Activated CD8-positive, alpha-beta memory T cell treated with anti-CD3 and anti-CD28 coated beads, Interleukin-2, amount 10 ng/mL, durations not matched to agents 7 days and 5 days (primary cell): ENCODE measurements around the gene OXT. TPM values are rescaled to one million over a fixed set of nuclear protein-coding genes. Genes with fewer than 3 reads are reported as not detected.

Source experiments
- ATAC-seq: fragments of 150-1000 bp; cut with Tn5 transposase; one replicate; pipeline ENCODE4 v1.10.0; 2021; ENCODE audit warnings: moderate library complexity
- CTCF ChIA-PET: fragments of 350-600 bp; sonication (Branson Sonifier 250); formaldehyde crosslinking; loops from one replicate; lab custom pipeline; 2021; ENCODE audit warnings: antibody characterized with exemption; lab: Charles Lee
- DNase-seq: peaks from one replicate; pipeline ENCODE4 v3.0.0-alpha.2; 2020
- H3K27ac Mint-ChIP-seq: one replicate; pipeline ENCODE4 v1.8.0; 2021; ENCODE audit warnings: mild to moderate bottlenecking, mixed read lengths
- H3K27me3 Mint-ChIP-seq: one replicate; pipeline ENCODE4 v1.8.0; 2021; ENCODE audit warnings: mixed read lengths
- H3K36me3 Mint-ChIP-seq: one replicate; pipeline ENCODE4 v1.8.0; 2021; ENCODE audit warnings: mild to moderate bottlenecking, mixed read lengths
- H3K4me1 Mint-ChIP-seq: one replicate; pipeline ENCODE4 v1.8.0; 2021; ENCODE audit warnings: mixed read lengths
- H3K4me3 Mint-ChIP-seq: one replicate; pipeline ENCODE4 v1.8.0; 2021; ENCODE audit warnings: mild to moderate bottlenecking, moderate library complexity, mixed read lengths
- H3K9me3 Mint-ChIP-seq: one replicate; pipeline ENCODE4 v1.8.0; 2022; ENCODE audit warnings: low read depth, mixed read lengths
- total RNA-seq, 2 experiments: library from RNA; stranded (reverse); gene quantifications; one replicate each; pipeline ENCODE4 v1.2.3, GENCODE V29; 2021

OXT gene
- total RNA-seq, 2 experiments from 2014 or later = not detected

DNA sequence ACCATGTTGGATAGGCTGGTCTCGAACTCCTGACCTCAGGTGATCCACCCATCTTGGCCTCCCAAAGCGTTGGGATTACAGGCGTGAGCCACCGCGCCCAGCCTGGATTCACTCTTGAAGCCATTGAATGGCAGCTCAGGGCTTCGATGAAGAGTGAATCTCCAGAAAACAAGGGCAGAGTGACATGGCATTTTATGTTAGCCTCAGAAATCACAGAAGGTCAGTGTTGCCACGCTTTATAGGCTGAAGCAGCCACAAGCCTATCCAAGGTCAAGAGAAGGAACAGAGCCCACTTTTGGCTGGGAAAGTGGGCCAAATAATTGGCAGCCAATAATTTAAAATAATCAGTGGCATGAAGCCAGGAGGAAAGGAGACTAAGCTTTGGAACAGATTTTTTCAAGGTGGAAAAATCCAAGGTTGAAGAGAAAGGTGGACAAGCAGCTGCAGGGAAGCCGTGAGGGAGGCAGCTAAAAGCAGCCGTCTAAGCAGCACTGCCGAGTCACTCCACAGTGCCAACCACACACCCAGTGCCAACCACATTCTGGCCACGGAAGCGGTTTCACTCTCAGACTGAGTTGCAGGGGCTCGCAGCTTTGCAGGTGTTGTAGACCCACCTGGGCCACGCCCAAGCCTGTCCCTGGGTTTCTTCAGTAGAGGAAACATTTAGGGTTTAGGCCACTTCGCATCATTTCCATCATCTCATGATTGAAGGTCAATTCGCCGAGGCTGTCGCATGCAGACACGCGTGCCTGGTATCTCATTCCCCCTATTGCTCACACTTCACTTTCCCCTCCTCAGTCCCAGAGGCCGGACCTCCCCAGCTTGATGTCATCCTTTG lies 30.5 kb downstream of the OXT start:
- CTCF ChIA-PET = interaction anchor here (0.9 to 1.8 kb wide), 7 partner anchors 9 to 48 kb away, joined by 3 to 7 read pairs (median 3); no protein-coding TSS in a partner anchor
- peaks cover 24% of the 10 kb centered on the region for H3K27me3 Mint-ChIP-seq
- no peaks in the 10 kb centered on the region for H3K9me3 Mint-ChIP-seq
- DNase-seq = peak; percentile 88
- H3K27ac Mint-ChIP-seq = peak overlapping the region; percentile 40
- peaks cover 17% of the 10 kb centered on the region for H3K4me1 Mint-ChIP-seq
- peak; percentile 76 for ATAC-seq
- H3K36me3 Mint-ChIP-seq = no peaks in the 10 kb centered on the region
- no peak overlapping the region for H3K4me3 Mint-ChIP-seq

GRCh38 chr20:3102575-3103368 lies 31.4 kb downstream of the OXT start:
- H3K4me3 Mint-ChIP-seq = no peak overlapping the region
- peak; percentile 47 for ATAC-seq
- no peak overlapping the region for H3K27ac Mint-ChIP-seq
- CTCF ChIA-PET = interaction anchor here (0.9 to 1.8 kb wide), 6 partner anchors 10 to 49 kb away, joined by 3 to 7 read pairs (median 3); no protein-coding TSS in a partner anchor
- no peak for DNase-seq
- peaks cover 24% of the 10 kb centered on the region for H3K27me3 Mint-ChIP-seq
- H3K36me3 Mint-ChIP-seq = no peaks in the 10 kb centered on the region
- H3K4me1 Mint-ChIP-seq = peaks cover 17% of the 10 kb centered on the region
- no peaks in the 10 kb centered on the region for H3K9me3 Mint-ChIP-seq

DNA sequence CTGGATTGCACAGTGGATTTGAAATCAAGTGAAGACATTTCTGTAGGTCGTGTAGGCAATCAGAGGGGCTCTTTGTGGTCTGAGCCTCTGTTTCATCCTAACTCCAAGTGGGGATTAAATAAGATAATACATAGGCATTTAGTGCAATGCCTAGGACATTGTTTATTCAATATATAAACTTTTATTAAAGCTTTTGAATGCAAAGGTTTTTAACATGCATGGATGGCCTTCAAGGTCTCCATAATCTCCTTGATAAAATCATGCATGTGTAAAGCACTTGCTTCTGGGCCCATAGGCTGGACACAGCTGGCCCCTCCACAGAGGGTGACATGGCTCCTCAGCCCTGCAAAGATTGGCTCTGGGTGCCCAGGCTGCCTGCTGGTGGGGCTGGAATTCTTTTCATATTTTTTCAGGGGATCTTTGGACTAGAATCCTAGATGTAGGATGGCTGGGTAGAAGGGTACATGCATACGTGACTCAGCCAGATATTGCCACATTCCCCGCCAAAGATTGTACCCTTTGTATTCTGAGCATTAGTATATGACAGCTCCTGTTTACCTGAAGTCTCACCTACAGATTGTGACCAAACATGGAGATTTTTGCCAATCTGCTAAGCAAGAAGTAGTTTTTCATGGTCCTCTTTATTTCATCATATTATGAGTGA lies 32.1 kb downstream of the OXT start:
- no peak overlapping the region for H3K4me3 Mint-ChIP-seq
- H3K27ac Mint-ChIP-seq = no peak overlapping the region
- no peaks in the 10 kb centered on the region for H3K9me3 Mint-ChIP-seq
- peaks cover 17% of the 10 kb centered on the region for H3K4me1 Mint-ChIP-seq
- CTCF ChIA-PET = interaction anchor here (1.0 kb wide), 2 partner anchors 12 to 50 kb away, joined by 3 to 6 read pairs; no protein-coding TSS in a partner anchor
- H3K36me3 Mint-ChIP-seq = no peaks in the 10 kb centered on the region
- H3K27me3 Mint-ChIP-seq = peaks cover 21% of the 10 kb centered on the region
- no peak for DNase-seq
- ATAC-seq = no peak

- CTCF ChIA-PET = no interaction called here
- Mint-ChIP-seq H3K36me3 (no peaks in the 10 kb centered on the region), H3K27me3 (peaks cover 14% of the 10 kb centered on the region), H3K4me3 (no peak overlapping the region), H3K4me1 (peaks cover 17% of the 10 kb centered on the region), H3K9me3 (no peaks in the 10 kb centered on the region), H3K27ac (no peak overlapping the region)
- no peak for ATAC-seq
- no peak for DNase-seq
These were observed 34.1 kb downstream of the OXT start for GRCh38 chr20:3105256-3106137.

- Mint-ChIP-seq H3K4me1 (peaks cover 17% of the 10 kb centered on the region), H3K27me3 (peaks cover 9% of the 10 kb centered on the region), H3K4me3 (no peak overlapping the region), H3K9me3 (no peaks in the 10 kb centered on the region), H3K36me3 (no peaks in the 10 kb centered on the region), H3K27ac (no peak overlapping the region)
- no peak for DNase-seq
- CTCF ChIA-PET = no interaction called here
- no peak for ATAC-seq
These were observed 34.8 kb downstream of the OXT start for GRCh38 chr20:3106185-3106584.

DNA sequence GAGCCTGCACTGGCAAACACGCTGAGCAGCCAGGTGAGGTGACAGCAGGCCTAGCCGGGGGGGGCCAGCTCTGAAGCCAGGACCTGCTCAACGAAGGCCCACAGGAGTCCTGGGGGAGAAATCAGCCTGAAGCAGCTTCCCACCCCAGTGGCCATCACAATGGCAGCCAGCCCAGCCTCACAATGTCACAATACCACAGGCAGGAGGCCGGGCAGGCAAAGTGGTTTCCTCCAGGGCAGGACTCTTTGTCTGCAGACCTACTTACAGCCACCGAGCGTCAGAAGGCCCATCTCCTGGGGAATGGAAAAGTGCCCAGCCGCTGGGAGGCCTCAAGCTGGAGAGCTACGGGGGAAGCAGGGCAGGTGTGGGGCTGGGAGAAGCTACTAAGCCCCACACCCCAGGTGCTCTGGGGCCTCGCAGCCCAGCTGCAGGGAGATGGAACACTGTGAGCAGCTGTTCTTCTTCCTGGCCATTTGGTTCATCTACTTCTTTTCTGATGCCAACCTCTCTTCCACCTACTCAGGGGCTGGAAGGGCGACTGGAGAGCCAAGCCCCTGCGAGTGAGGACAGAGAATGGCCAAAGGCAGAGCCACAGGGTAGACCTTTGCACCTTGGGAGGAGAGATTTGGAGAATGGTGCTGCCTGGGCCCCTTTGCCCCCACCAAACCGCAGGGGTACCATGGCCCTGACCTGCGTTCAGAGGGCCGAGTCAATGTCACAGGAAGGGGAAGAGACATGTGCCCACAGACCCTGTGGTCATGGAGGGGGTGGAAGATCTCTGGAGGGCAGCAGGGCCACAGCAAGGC lies 35.4 kb downstream of the OXT start:
- Mint-ChIP-seq H3K27ac (no peak overlapping the region), H3K9me3 (no peaks in the 10 kb centered on the region), H3K27me3 (peaks cover 9% of the 10 kb centered on the region), H3K4me1 (peaks cover 14% of the 10 kb centered on the region), H3K4me3 (no peak overlapping the region), H3K36me3 (no peaks in the 10 kb centered on the region)
- ATAC-seq = no peak
- no peak for DNase-seq
- CTCF ChIA-PET = no interaction called here

DNA sequence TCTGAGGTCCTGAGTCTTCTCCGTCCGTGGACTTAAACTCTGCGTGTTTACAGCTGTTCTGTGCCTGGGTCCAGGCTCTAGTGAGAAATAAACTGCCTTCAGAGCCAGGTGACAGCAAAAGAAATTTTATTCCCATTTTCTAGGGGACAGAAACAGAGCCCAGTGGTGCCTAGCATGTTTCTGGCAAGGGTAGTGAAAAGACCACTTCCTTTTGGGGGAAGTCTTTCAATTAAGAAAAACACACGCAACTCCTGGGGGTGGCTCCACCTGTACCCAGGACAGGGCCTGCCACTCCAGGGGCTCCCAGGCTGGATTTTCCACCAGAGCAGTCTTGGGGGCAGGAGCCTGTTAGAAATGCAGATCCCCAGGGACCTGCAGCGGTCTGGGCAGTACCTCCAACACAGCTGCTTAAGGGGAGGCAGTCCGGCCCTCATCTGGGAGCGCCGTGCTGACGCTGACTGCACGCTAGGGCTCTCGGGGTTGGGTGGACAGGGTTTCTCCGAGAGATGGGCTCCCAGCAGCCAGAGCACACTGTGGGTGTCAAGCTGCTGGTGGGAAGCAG lies 36.1 kb downstream of the OXT start:
- Mint-ChIP-seq H3K36me3 (no peaks in the 10 kb centered on the region), H3K4me1 (peaks cover 7% of the 10 kb centered on the region), H3K4me3 (no peak overlapping the region), H3K9me3 (no peaks in the 10 kb centered on the region), H3K27me3 (peaks cover 9% of the 10 kb centered on the region), H3K27ac (no peak overlapping the region)
- ATAC-seq (no peak), DNase-seq (no peak)
- CTCF ChIA-PET = interaction anchor here (3.6 kb wide), 1 partner anchor 54 kb away, joined by 10 read pairs; no protein-coding TSS in a partner anchor

DNA sequence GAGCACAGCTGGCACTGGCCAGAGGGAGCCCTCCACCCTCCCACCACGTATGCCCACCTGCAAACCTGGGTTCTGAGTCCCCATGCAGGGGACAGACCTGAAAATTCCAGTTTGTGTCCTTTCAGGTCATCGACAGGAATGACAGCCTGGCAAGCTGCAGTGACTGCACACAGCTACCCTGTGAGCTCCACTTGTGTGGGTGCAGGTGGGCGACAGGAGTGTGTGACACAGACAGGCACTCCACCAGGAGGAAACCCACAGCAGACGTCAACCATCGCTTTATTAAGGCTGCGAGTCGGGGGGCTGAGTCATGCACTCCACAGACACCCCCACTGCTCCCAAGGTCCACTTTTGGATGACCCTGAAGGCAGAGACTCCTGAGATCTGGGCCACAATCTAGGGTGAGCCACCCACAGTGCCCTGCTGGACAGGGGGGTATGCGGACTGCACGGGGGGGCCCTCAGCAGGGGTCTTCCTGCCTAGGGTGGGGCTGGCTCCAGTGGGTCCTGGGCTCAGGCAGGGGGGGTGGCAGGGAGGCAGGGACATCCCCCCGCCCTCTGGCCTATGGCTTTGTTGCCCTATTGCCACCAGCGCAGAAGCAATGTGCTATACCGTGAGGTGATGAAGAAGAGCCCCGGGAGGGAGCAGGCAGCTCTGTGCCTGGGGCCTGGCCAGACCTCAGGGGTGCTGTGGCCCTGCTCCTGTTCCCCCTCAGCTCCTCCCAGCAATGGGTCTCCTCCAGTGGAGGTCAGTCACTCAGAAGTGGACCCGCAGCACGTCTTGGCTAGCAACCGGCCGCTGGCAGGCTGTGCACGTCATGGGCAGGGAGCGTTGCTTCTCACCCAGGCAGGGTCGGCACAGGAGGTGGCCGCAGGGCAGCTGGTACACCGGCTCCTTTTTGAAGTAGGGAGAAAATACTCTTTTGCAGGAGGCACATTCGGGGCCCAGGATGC lies 38.2 kb downstream of the OXT start:
- DNase-seq = no peak
- CTCF ChIA-PET = interaction anchor here (3.6 kb wide), 1 partner anchor 56 kb away, joined by 10 read pairs; no protein-coding TSS in a partner anchor
- H3K27ac Mint-ChIP-seq = no peak overlapping the region
- no peak overlapping the region for H3K4me3 Mint-ChIP-seq
- H3K27me3 Mint-ChIP-seq = no peaks in the 10 kb centered on the region
- H3K4me1 Mint-ChIP-seq = no peaks in the 10 kb centered on the region
- no peak for ATAC-seq
- no peaks in the 10 kb centered on the region for H3K9me3 Mint-ChIP-seq
- H3K36me3 Mint-ChIP-seq = peaks cover 7% of the 10 kb centered on the region

DNA sequence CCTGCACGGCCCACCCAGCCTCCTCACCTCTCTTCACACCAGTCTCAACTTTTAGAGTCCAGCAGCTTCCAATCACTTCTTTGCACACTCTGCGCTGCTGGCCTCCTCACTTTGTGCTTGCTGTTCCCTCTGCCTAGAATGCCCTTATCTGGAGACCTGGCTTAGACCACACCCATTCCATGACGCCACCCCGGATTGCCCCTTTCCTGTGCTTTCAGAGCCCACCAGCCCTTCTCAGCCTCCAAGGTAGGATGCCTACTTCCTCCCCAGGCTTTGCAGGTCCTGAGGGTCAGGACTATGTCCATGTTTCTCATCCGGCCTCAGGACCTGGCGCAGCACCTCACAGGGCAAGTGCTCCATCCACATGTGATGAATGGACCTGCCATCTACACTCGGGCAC lies 40.1 kb downstream of the OXT start:
- H3K27me3 Mint-ChIP-seq = no peaks in the 10 kb centered on the region
- DNase-seq (no peak), ATAC-seq (no peak)
- no peaks in the 10 kb centered on the region for H3K4me1 Mint-ChIP-seq
- H3K9me3 Mint-ChIP-seq = no peaks in the 10 kb centered on the region
- H3K4me3 Mint-ChIP-seq = no peak overlapping the region
- H3K27ac Mint-ChIP-seq = no peak overlapping the region
- CTCF ChIA-PET = no interaction called here
- peaks cover 9% of the 10 kb centered on the region for H3K36me3 Mint-ChIP-seq

- H3K27me3 Mint-ChIP-seq = no peaks in the 10 kb centered on the region
- DNase-seq = no peak
- ATAC-seq = no peak
- H3K4me3 Mint-ChIP-seq = no peak overlapping the region
- H3K9me3 Mint-ChIP-seq = no peaks in the 10 kb centered on the region
- no peak overlapping the region for H3K27ac Mint-ChIP-seq
- CTCF ChIA-PET = no interaction called here
- peaks cover 9% of the 10 kb centered on the region for H3K36me3 Mint-ChIP-seq
- no peaks in the 10 kb centered on the region for H3K4me1 Mint-ChIP-seq
These were observed 40.6 kb downstream of the OXT start for GRCh38 chr20:3111995-3112394.
